ENCODE measurements around the gene CYYR1. TPM values are rescaled to one million over a fixed set of nuclear protein-coding genes. Genes with fewer than 3 reads are reported as not detected.

Gene CYYR1
- polyA plus RNA-seq, 2 of the 4 experiments (the other 2 are of a cell fraction): not detected

GRCh38 chr21:26503414-26503813, 69.7 kb downstream of the CYYR1 start:
- no peak overlapping the region for H3K27ac ChIP-seq
- 0% methylated on average over 2 of the region's 2 CpGs for WGBS (ENCODE audit: missing lambda C conversion rate)
- no peak for FAIRE-seq
- no peaks in the 10 kb centered on the region for H3K9me3 ChIP-seq
- ATAC-seq: no peak
- no peak for TF ChIP-seq SREBF2 (IDR thresholded peaks at IDR 0.05)
- no peak for TF ChIP-seq RAD21 (conservative IDR thresholded peaks at IDR 0.05 in 1 of 2, IDR thresholded peaks at IDR 0.05 in 1 of 2)
- no peak for TF ChIP-seq HOXA7 (CRISPR knock-in tag; IDR thresholded peaks at IDR 0.05)
- TF ChIP-seq SMC3 (IDR thresholded peaks at IDR 0.05): no peak
- no peak for TF ChIP-seq RNF2 (IDR thresholded peaks at IDR 0.05; ENCODE audit: borderline replicate concordance, low read depth)
- no peak for TF ChIP-seq POLR2AphosphoS2 (conservative IDR thresholded peaks at IDR 0.05; ENCODE audit: low read length)
- no peak for TF ChIP-seq FOXS1 (CRISPR knock-in tag; IDR thresholded peaks at IDR 0.05)
- TF ChIP-seq HMGXB4 (CRISPR knock-in tag; IDR thresholded peaks at IDR 0.05; ENCODE audit: borderline replicate concordance): no peak
- no peak for TF ChIP-seq ZNF302 (CRISPR knock-in tag; IDR thresholded peaks at IDR 0.05)
- no peak for TF ChIP-seq REST (IDR thresholded peaks at IDR 0.05)
- no peak for TF ChIP-seq NR3C1 (IDR thresholded peaks at IDR 0.05)
- no peak for TF ChIP-seq HOXB13 (CRISPR knock-in tag; IDR thresholded peaks at IDR 0.05; ENCODE audit: low read depth)
- TF ChIP-seq MAZ (IDR thresholded peaks at IDR 0.05; ENCODE audit: borderline replicate concordance, low read depth, low read length): no peak
- TF ChIP-seq POLR2A (IDR thresholded peaks at IDR 0.05; ENCODE audit: low read length): no peak
- no peak for TF ChIP-seq RCOR1 (IDR thresholded peaks at IDR 0.05; ENCODE audit: low read depth, low read length)
- no peak for TF ChIP-seq CEBPB (IDR thresholded peaks at IDR 0.05)
- no peak for TF ChIP-seq NFE2L2 (conservative IDR thresholded peaks at IDR 0.05; ENCODE audit: low read length)
- TF ChIP-seq HOXB5 (CRISPR knock-in tag; IDR thresholded peaks at IDR 0.05): no peak
- no peak for TF ChIP-seq MYC (IDR thresholded peaks at IDR 0.05; ENCODE audit: borderline replicate concordance, low read length)
- H3K4me1 ChIP-seq: no peaks in the 10 kb centered on the region
- ChIA-PET CTCF (no interaction called here), POLR2A (no interaction called here)
- DNase-seq (ENCODE audit: low read depth in 1 of 2, low spot score in 1 of 2): no peak
- no peak overlapping the region for H3K4me2 ChIP-seq
- H3K4me3 ChIP-seq: no peak overlapping the region

- no peaks in the 10 kb centered on the region for H3K4me1 ChIP-seq
- ATAC-seq: no peak
- TF ChIP-seq CBX8 (IDR thresholded peaks at IDR 0.05): no peak
- FAIRE-seq: no peak
- 31% methylated on average over 3 of the region's 3 CpGs for WGBS (ENCODE audit: missing lambda C conversion rate)
- ChIA-PET CTCF (no interaction called here), POLR2A (no interaction called here)
- no peak overlapping the region for H3K27ac ChIP-seq
- H3K4me2 ChIP-seq: no peak overlapping the region
- DNase-seq (ENCODE audit: low read depth in 1 of 2, low spot score in 1 of 2): no peak
- no peak overlapping the region for H3K4me3 ChIP-seq
- no peaks in the 10 kb centered on the region for H3K9me3 ChIP-seq
These were observed 71.5 kb downstream of the CYYR1 start for GRCh38 chr21:26501495-26502021.

- FAIRE-seq: no peak
- ChIA-PET POLR2A (no interaction called here), CTCF (no interaction called here)
- ATAC-seq: no peak
- DNase-seq (ENCODE audit: low read depth in 1 of 2, low spot score in 1 of 2): no peak
- H3K4me1 ChIP-seq: no peaks in the 10 kb centered on the region
- no peak overlapping the region for H3K4me2 ChIP-seq
- no peaks in the 10 kb centered on the region for H3K9me3 ChIP-seq
- no peak overlapping the region for H3K4me3 ChIP-seq
- H3K27ac ChIP-seq: no peak overlapping the region
- no peak for TF ChIP-seq SREBF2 (IDR thresholded peaks at IDR 0.05)
- TF ChIP-seq RCOR1 (IDR thresholded peaks at IDR 0.05; ENCODE audit: low read depth, low read length): no peak
- no peak for TF ChIP-seq EHF (CRISPR knock-in tag; IDR thresholded peaks at IDR 0.05)
- no peak for TF ChIP-seq HMGXB4 (CRISPR knock-in tag; IDR thresholded peaks at IDR 0.05; ENCODE audit: borderline replicate concordance)
- TF ChIP-seq MAX (IDR thresholded peaks at IDR 0.05): no peak
- no peak for TF ChIP-seq MAZ (IDR thresholded peaks at IDR 0.05; ENCODE audit: borderline replicate concordance, low read depth, low read length)
- TF ChIP-seq HES2 (IDR thresholded peaks at IDR 0.05): no peak
- no peak for TF ChIP-seq HOXB13 (CRISPR knock-in tag; IDR thresholded peaks at IDR 0.05; ENCODE audit: low read depth)
- no peak for TF ChIP-seq RAD21 (conservative IDR thresholded peaks at IDR 0.05 in 1 of 2, IDR thresholded peaks at IDR 0.05 in 1 of 2)
- no peak for TF ChIP-seq CBX2 (IDR thresholded peaks at IDR 0.05; ENCODE audit: borderline replicate concordance, low read depth)
- no peak for TF ChIP-seq KDM5A (IDR thresholded peaks at IDR 0.05)
- no peak for TF ChIP-seq TP53 (CRISPR knock-in tag; IDR thresholded peaks at IDR 0.05)
- no peak for TF ChIP-seq HOXA7 (CRISPR knock-in tag; IDR thresholded peaks at IDR 0.05)
- no peak for TF ChIP-seq ZNF302 (CRISPR knock-in tag; IDR thresholded peaks at IDR 0.05)
- no peak for TF ChIP-seq CHD4 (IDR thresholded peaks at IDR 0.05; ENCODE audit: borderline replicate concordance)
These were observed 73.6 kb downstream of the CYYR1 start for GRCh38 chr21:26499495-26499894.

Measured in A549 (cell line).